ENCODE data around the gene PRKCQ. TPM values are rescaled to one million over a fixed set of nuclear protein-coding genes. Genes with fewer than 3 reads are reported as not detected.

PRKCQ gene
- total and polyA plus RNA-seq, 2 experiments from 2014 or later, result 0.43 to 0.97 TPM

GRCh38 chr10:6516281-6516928, 63.7 kb downstream of the PRKCQ start:
- Histone ChIP-seq H2AFZ (no peak overlapping the region), H3K9me2 (replicated peaks; ENCODE audit: insufficient read depth) (no peaks in the 10 kb centered on the region), H3K4me3 (no peak overlapping the region), H3K4me1 (ENCODE audit: insufficient read depth) (no peaks in the 10 kb centered on the region), H3K4me2 (no peak overlapping the region), H3K9me3 (ENCODE audit: low read depth) (no peaks in the 10 kb centered on the region), H3K27me3 (peaks cover 5% of the 10 kb centered on the region), H3K36me3 (replicated peaks; ENCODE audit: insufficient read depth, low read depth) (no peaks in the 10 kb centered on the region), H3K27ac (no peak overlapping the region), H3K79me2 (no peaks in the 10 kb centered on the region), H4K20me1 (ENCODE audit: insufficient read depth, poor library complexity, severe bottlenecking) (no peaks in the 10 kb centered on the region)
- DNase-seq (ENCODE audit: low spot score), result no peak
- no peak for TF ChIP-seq EZH2 (IDR thresholded peaks at IDR 0.05; ENCODE audit: borderline replicate concordance)
- no peak for TF ChIP-seq EZH2phosphoT487 (IDR thresholded peaks at IDR 0.05; ENCODE audit: low read depth, severe bottlenecking, unreplicated experiment)
- TF ChIP-seq CTCF (IDR thresholded peaks at IDR 0.05; ENCODE audit: poor library complexity), result no peak
- 52% methylated on average over 7 of the region's 7 CpGs for WGBS (ENCODE audit: low lambda C conversion rate, missing lambda C conversion rate)

- Histone ChIP-seq H2AFZ (no peak overlapping the region), H3K4me1 (ENCODE audit: insufficient read depth) (no peaks in the 10 kb centered on the region), H3K4me3 (no peak overlapping the region), H3K27ac (no peak overlapping the region), H3K9me3 (ENCODE audit: low read depth) (no peaks in the 10 kb centered on the region), H3K4me2 (no peak overlapping the region), H4K20me1 (ENCODE audit: insufficient read depth, poor library complexity, severe bottlenecking) (no peaks in the 10 kb centered on the region), H3K79me2 (no peaks in the 10 kb centered on the region), H3K36me3 (replicated peaks; ENCODE audit: insufficient read depth, low read depth) (no peaks in the 10 kb centered on the region), H3K27me3 (peaks cover 5% of the 10 kb centered on the region), H3K9me2 (replicated peaks; ENCODE audit: insufficient read depth) (no peaks in the 10 kb centered on the region)
- DNase-seq (ENCODE audit: low spot score), result no peak
- 79% methylated on average over 15 of the region's 15 CpGs for WGBS (ENCODE audit: low lambda C conversion rate, missing lambda C conversion rate)
- TF ChIP-seq CTCF (IDR thresholded peaks at IDR 0.05; ENCODE audit: poor library complexity) (no peak), EZH2 (IDR thresholded peaks at IDR 0.05; ENCODE audit: borderline replicate concordance) (no peak), EZH2phosphoT487 (IDR thresholded peaks at IDR 0.05; ENCODE audit: low read depth, severe bottlenecking, unreplicated experiment) (no peak)
These were observed 65.0 kb downstream of the PRKCQ start for GRCh38 chr10:6514844-6515780.

- Histone ChIP-seq H3K36me3 (replicated peaks; ENCODE audit: insufficient read depth, low read depth) (no peaks in the 10 kb centered on the region), H3K9me2 (replicated peaks; ENCODE audit: insufficient read depth) (no peaks in the 10 kb centered on the region), H2AFZ (no peak overlapping the region), H3K4me2 (no peak overlapping the region), H4K20me1 (ENCODE audit: insufficient read depth, poor library complexity, severe bottlenecking) (no peaks in the 10 kb centered on the region), H3K27ac (no peak overlapping the region), H3K79me2 (no peaks in the 10 kb centered on the region), H3K9me3 (ENCODE audit: low read depth) (no peaks in the 10 kb centered on the region), H3K27me3 (peaks cover 5% of the 10 kb centered on the region), H3K4me1 (ENCODE audit: insufficient read depth) (no peaks in the 10 kb centered on the region), H3K4me3 (no peak overlapping the region)
- DNase-seq (ENCODE audit: low spot score), result no peak
- TF ChIP-seq EZH2phosphoT487 (IDR thresholded peaks at IDR 0.05; ENCODE audit: low read depth, severe bottlenecking, unreplicated experiment) (no peak), CTCF (IDR thresholded peaks at IDR 0.05; ENCODE audit: poor library complexity) (no peak), EZH2 (IDR thresholded peaks at IDR 0.05; ENCODE audit: borderline replicate concordance) (no peak)
- WGBS (ENCODE audit: low lambda C conversion rate, missing lambda C conversion rate), result 90% methylated on average over 7 of the region's 7 CpGs
These were observed 65.9 kb downstream of the PRKCQ start for GRCh38 chr10:6514180-6514579.

All from hepatocyte (in vitro differentiated cells).